HepG2 (cell line): ENCODE data around the gene LYPLA2. TPM values are rescaled to one million over a fixed set of nuclear protein-coding genes. Genes with fewer than 3 reads are reported as not detected.

Source experiments
- ATAC-seq: fragments of 200-7000 bp; cut with Tn5 transposase; 3 replicates; pipeline ENCODE4 v1.9.1; 2020; ENCODE audit warnings: mild to moderate bottlenecking, moderate library complexity
- BruUV-seq: library from RNA; stranded (reverse); fragments of 400-500 nt; replicated peaks from 2 replicates; lab custom pipeline; 2021; lab: Mats Ljungman, UMichigan
- CTCF ChIA-PET: fragments of 300-600 bp; formaldehyde crosslinking; extraction: SDS; loops from one replicate; lab custom pipeline; 2021; ENCODE audit warnings: low total read pairs, inconsistent platforms, low intra/inter-chr PET ratio; lab: Yijun Ruan, JAX
- POLR2A ChIA-PET: fragments of 350-600 bp; sonication (Branson Sonifier 250); formaldehyde crosslinking; loops from one replicate; lab custom pipeline; 2020; ENCODE audit warnings: antibody characterized with exemption, inconsistent platforms; lab: Yijun Ruan, JAX
- DNase-seq: peaks from one replicate; pipeline ENCODE4 v3.0.0-alpha.2; 2015; ENCODE audit warnings: low spot score
- FAIRE-seq: peaks from 3 replicates; lab custom pipeline; 2011; peaks lifted over from hg19 to GRCh38; lab: Jason Lieb, UNC
- H2AFZ ChIP-seq: one replicate; pipeline ENCODE4 v1.6.1; 2011; ENCODE audit warnings: low read length, inconsistent platforms
- H3K27ac ChIP-seq: fragments of 300-600 bp; 3 replicates; pipeline ENCODE4 v1.8.0; 2011; ENCODE audit warnings: mixed run types, mild to moderate bottlenecking, mixed read lengths, low read length, inconsistent platforms; ENCODE audit not compliant: insufficient read depth; ENCODE audit errors: extremely low read length
- H3K27me3 ChIP-seq, 2 experiments: fragments of 200-600 bp in 1 of 2; 2 replicates in 1 of 2; 3 replicates in 1 of 2; pipeline versions ENCODE4 v1.6.0 to v1.8.0; 2011; ENCODE audit warnings: low read length in 2 of 2, mild to moderate bottlenecking in 2 of 2, moderate library complexity in 2 of 2, inconsistent platforms in 1 of 2; ENCODE audit not compliant: insufficient read depth in 2 of 2, control insufficient read depth in 1 of 2
- H3K36me3 ChIP-seq, 2 experiments: fragments of 200-600 bp in 1 of 2; replicated peaks in 1 of 2; 2 replicates in 1 of 2; 3 replicates in 1 of 2; pipeline versions ENCODE4 v1.5.1 to v1.8.0; 2011; ENCODE audit warnings: low read length in 2 of 2, inconsistent platforms in 1 of 2; ENCODE audit not compliant: insufficient read depth in 2 of 2, control insufficient read depth in 1 of 2
- H3K4me1 ChIP-seq: 2 replicates; pipeline ENCODE4 v1.5.1; 2012; ENCODE audit warnings: low read length, inconsistent platforms; ENCODE audit not compliant: insufficient read depth
- H3K4me2 ChIP-seq: 2 replicates; pipeline ENCODE4 v1.6.0; 2011; ENCODE audit warnings: low read depth, low read length, inconsistent platforms
- H3K4me3 ChIP-seq, 3 experiments: fragments of 200-600 bp in 1 of 3; sonication (generic), shearing (Covaris generic) in 1 of 3; replicated peaks in 1 of 3; 2 replicates each; pipeline ENCODE4 v1.5.1; 2011 to 2016; ENCODE audit warnings: low read length in 3 of 3, inconsistent platforms in 2 of 3, low read depth in 2 of 3, mild to moderate bottlenecking in 2 of 3, control low read depth in 1 of 3, mixed read lengths in 1 of 3; ENCODE audit not compliant: insufficient read depth in 1 of 3
- H3K79me2 ChIP-seq: one replicate; pipeline ENCODE4 v1.6.1; 2011; ENCODE audit warnings: low read length, inconsistent platforms; ENCODE audit not compliant: insufficient read depth
- H3K9ac ChIP-seq: 2 replicates; pipeline ENCODE4 v1.6.0; 2011; ENCODE audit warnings: mild to moderate bottlenecking, low read depth, low read length, inconsistent platforms; ENCODE audit not compliant: insufficient read depth
- H3K9me3 ChIP-seq: 2 replicates; pipeline ENCODE4 v1.5.1; 2012; ENCODE audit warnings: mild to moderate bottlenecking, low read length
- H4K20me1 ChIP-seq: 2 replicates; pipeline ENCODE4 v1.6.0; 2011; ENCODE audit warnings: inconsistent platforms, mild to moderate bottlenecking, low read length, moderate library complexity; ENCODE audit not compliant: insufficient read depth
- CEBPG ChIP-seq: IDR thresholded peaks from 2 replicates; pipeline ENCODE4 v1.6.1; 2016
- MAFF ChIP-seq: IDR thresholded peaks from 2 replicates; pipeline ENCODE4 v1.6.1; 2011; ENCODE audit warnings: low read depth, low read length, improper control_type of control experiment
- MAFK ChIP-seq, 2 experiments: IDR thresholded peaks in 1 of 2; conservative IDR thresholded peaks in 1 of 2; 2 replicates each; pipeline ENCODE4 v1.6.1; 2011; ENCODE audit warnings: improper control_type of control experiment in 2 of 2, low read length in 2 of 2
- SAP130 ChIP-seq: IDR thresholded peaks from 2 replicates; pipeline ENCODE4 v1.6.1; 2016; ENCODE audit warnings: low read depth
- STAG1 ChIP-seq: sonication (generic); formaldehyde crosslinking; IDR thresholded peaks from 2 replicates; pipeline ENCODE4 v1.4.0; 2020; ENCODE audit warnings: missing genetic modification reagents
- ZNF264 ChIP-seq: sonication (generic); formaldehyde crosslinking; IDR thresholded peaks from 2 replicates; pipeline ENCODE4 v1.4.0; 2020; ENCODE audit warnings: missing genetic modification reagents
- WGBS: methylation state at CpG from one replicate; pipeline ENCODE4 v1.1.6; 2017; ENCODE audit warnings: low lambda C conversion rate; 5-methylcytosine and 5-hydroxymethylcytosine counted together
- in situ Hi-C: cut with HindIII; loops from 2 replicates; pipeline ENCODE4 v1.10.0; 2017; ENCODE audit warnings: low pct_unique_long_range_greater_than_20kb; ENCODE audit not compliant: extremely low pct_ligation_motif_present
- intact Hi-C: fragments of 100-400 bp; cut with micrococcal nuclease; formaldehyde crosslinking; loops from one replicate; pipeline ENCODE4 v1.10.0; 2022; ENCODE audit not compliant: unreplicated experiment
- polyA plus RNA-seq, 8 experiments: library from polyadenylated mRNA; depleted of rRNA in 3 of 8; stranded (reverse) in 7 of 8; unstranded in 1 of 8; fragments of >200 nt; fragmentation: Illumina TruSeq in 4 of 8; extraction: Trizol in 4 of 8; gene quantifications; 2 replicates each; pipeline versions ENCODE4 v1.2.1 to v1.2.3, GENCODE V29; 2011 to 2016; ENCODE audit warnings: low read depth in 4 of 8, missing spikeins in 1 of 8, mixed read lengths in 1 of 8; ENCODE audit not compliant: insufficient read depth in 1 of 8
- total RNA-seq, 5 experiments: library from RNA; depleted of rRNA; stranded (reverse); fragments of >200 nt; fragmentation: Illumina TruSeq; extraction: Trizol; gene quantifications; 2 replicates each; pipeline ENCODE4 v1.2.3, GENCODE V29; 2016; ENCODE audit warnings: low read depth in 1 of 5
- TF ChIP-seq, protein P1 (sequence below): sonication (generic); formaldehyde crosslinking; IDR thresholded peaks from 2 replicates; pipeline ENCODE4 v1.4.0; 2020; ENCODE audit warnings: mild to moderate bottlenecking, missing genetic modification reagents
- TF ChIP-seq, protein P2 (sequence below), 2 experiments: sonication (generic) in 1 of 2; formaldehyde crosslinking in 1 of 2; IDR thresholded peaks; 2 replicates each; pipeline versions ENCODE4 v1.4.0 to v1.6.1; 2018 to 2020; ENCODE audit warnings: missing genetic modification reagents in 2 of 2, borderline replicate concordance in 1 of 2, low read depth in 1 of 2, mild to moderate bottlenecking in 1 of 2, missing biosample characterization in 1 of 2

LYPLA2 gene
- total and polyA plus RNA-seq, 2 of the 13 experiments (the other 11 are each of a cell fraction or from before 2014, with no cell fraction given), result 72.1 to 73.2 TPM

DNA sequence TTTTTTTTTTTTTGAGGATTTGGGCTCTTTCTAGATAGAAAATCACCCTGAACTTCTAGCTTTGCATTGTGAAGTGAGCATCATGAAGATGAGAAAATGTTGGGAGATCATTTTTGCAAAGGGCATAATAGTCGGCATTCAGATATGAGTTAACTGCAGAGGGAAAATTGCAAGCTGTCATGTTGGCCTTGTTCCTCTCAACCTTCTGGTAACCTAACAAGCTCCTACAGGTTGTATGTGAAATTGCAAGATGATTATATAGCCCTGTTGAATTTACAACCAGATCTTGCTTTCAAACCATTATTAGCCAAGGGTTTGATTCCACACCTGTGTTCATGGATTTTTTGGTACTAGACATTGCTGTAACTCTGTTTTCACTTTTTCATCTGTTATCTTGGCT lies 45.4 kb upstream of the LYPLA2 start:
- peaks cover 3 to 23% of the 10 kb centered on the region in 2 experiments; a peak in 4 of 5 replicates for H3K36me3 ChIP-seq
- intact Hi-C loops, result loop anchor here (10.0 kb wide), 1 partner anchor 191 kb away; the partner anchor contains the start of gene ID3
- peaks cover 37% of the 10 kb centered on the region for H3K4me1 ChIP-seq
- H3K27ac ChIP-seq, result no peak overlapping the region
- peak overlapping the region; percentile 92 for H3K4me2 ChIP-seq
- CTCF ChIA-PET, result no interaction called here
- peak; percentile 23; the same call in 1 of the 3 replicates for ATAC-seq
- POLR2A ChIA-PET, result interaction anchor here (1.0 to 4.5 kb wide), 3 partner anchors 32 to 80 kb away, joined by 3 to 42 read pairs (median 18); partner anchors contain the start of genes HMGCL, PITHD1 and RPL11
- DNase-seq, result peak; percentile 58
- in situ Hi-C loops, result loop anchor here (5.0 kb wide), 1 partner anchor 53 kb away; the partner anchor contains the start of gene RPL11
- TF ChIP-seq, protein P1, sequence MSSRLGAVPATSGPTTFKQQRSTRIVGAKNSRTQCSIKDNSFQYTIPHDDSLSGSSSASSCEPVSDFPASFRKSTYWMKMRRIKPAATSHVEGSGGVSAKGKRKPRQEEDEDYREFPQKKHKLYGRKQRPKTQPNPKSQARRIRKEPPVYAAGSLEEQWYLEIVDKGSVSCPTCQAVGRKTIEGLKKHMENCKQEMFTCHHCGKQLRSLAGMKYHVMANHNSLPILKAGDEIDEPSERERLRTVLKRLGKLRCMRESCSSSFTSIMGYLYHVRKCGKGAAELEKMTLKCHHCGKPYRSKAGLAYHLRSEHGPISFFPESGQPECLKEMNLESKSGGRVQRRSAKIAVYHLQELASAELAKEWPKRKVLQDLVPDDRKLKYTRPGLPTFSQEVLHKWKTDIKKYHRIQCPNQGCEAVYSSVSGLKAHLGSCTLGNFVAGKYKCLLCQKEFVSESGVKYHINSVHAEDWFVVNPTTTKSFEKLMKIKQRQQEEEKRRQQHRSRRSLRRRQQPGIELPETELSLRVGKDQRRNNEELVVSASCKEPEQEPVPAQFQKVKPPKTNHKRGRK, result no peak
- TF ChIP-seq MAFK (conservative IDR thresholded peaks at IDR 0.05 in 1 of 2, IDR thresholded peaks at IDR 0.05 in 1 of 2; ENCODE audit: low read length in 2 of 2), result peak; percentile 75 to 81
- peak; percentile 9; the same call in 1 of the 2 replicates for TF ChIP-seq STAG1 (CRISPR knock-in tag)
- peak; percentile 52 for TF ChIP-seq SAP130 (CRISPR knock-in tag)
- TF ChIP-seq MAFF, result peak; percentile 72
- TF ChIP-seq, protein P2, sequence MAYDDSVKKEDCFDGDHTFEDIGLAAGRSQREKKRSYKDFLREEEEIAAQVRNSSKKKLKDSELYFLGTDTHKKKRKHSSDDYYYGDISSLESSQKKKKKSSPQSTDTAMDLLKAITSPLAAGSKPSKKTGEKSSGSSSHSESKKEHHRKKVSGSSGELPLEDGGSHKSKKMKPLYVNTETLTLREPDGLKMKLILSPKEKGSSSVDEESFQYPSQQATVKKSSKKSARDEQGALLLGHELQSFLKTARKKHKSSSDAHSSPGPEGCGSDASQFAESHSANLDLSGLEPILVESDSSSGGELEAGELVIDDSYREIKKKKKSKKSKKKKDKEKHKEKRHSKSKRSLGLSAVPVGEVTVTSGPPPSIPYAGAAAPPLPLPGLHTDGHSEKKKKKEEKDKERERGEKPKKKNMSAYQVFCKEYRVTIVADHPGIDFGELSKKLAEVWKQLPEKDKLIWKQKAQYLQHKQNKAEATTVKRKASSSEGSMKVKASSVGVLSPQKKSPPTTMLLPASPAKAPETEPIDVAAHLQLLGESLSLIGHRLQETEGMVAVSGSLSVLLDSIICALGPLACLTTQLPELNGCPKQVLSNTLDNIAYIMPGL (CRISPR knock-in tag; IDR thresholded peaks at IDR 0.05; ENCODE audit: borderline replicate concordance in 1 of 2, low read depth in 1 of 2), result peak in 1 of 2 experiments; percentile 29; a peak in 1 of 4 replicates
- no peak for TF ChIP-seq ZNF264 (CRISPR knock-in tag)
- 0 out of 2 replicates have a peak, but pooled peaks have one; percentile 7 for TF ChIP-seq CEBPG (CRISPR knock-in tag)
- peak; percentile 87 for FAIRE-seq
- H3K9me3 ChIP-seq, result no peaks in the 10 kb centered on the region
- BruUV-seq, result no TSS peak
- WGBS, result 15% methylated on average over 1 of the region's 1 CpG
- H3K4me3 ChIP-seq, result peak overlapping the region in 2 of 3 experiments; percentile 81 to 93; a peak in 4 of 6 replicates
- H2AFZ ChIP-seq, result no peak overlapping the region
- peaks cover 59% of the 10 kb centered on the region for H3K79me2 ChIP-seq
- H3K9ac ChIP-seq, result peak overlapping the region; percentile 89; the same call in 1 of the 2 replicates
- peaks cover 8% of the 10 kb centered on the region for H4K20me1 ChIP-seq
- no peaks in the 10 kb centered on the region; a peak in 1 of 5 replicates for H3K27me3 ChIP-seq
